Stimulated activated CD4-positive, alpha-beta T cell treated with anti-CD3 and anti-CD28 coated beads, Interleukin-1b, Interleukin-23, amount 100 ng/mL, for 48 hours (primary cell): ENCODE measurements around the gene RPL22.

ENCODE experiments used
- DNase-seq: peaks from one replicate; pipeline ENCODE4 v3.0.0-alpha.2; 2020

Gene RPL22

GRCh38 chr1:6170742-6171201, 28.6 kb downstream of the RPL22 start:
- DNase-seq: no peak

- no peak for DNase-seq
Measured at GRCh38 chr1:6170116-6170741, 29.2 kb downstream of the RPL22 start.

- no peak for DNase-seq
Measured at GRCh38 chr1:6168947-6169586, 30.3 kb downstream of the RPL22 start.

- DNase-seq: no peak
Measured at GRCh38 chr1:6167391-6168303, 31.7 kb downstream of the RPL22 start.

- no peak for DNase-seq
Measured at GRCh38 chr1:6166655-6167390, 32.6 kb downstream of the RPL22 start.

GRCh38 chr1:6166221-6166620, 33.2 kb downstream of the RPL22 start:
- DNase-seq: no peak

- no peak for DNase-seq
Measured at GRCh38 chr1:6165441-6165985, 33.9 kb downstream of the RPL22 start.

GRCh38 chr1:6165027-6165426, 34.4 kb downstream of the RPL22 start:
- no peak for DNase-seq

- no peak for DNase-seq
Measured at GRCh38 chr1:6163973-6164617, 35.3 kb downstream of the RPL22 start.

GRCh38 chr1:6163191-6163972, 36.0 kb downstream of the RPL22 start:
- no peak for DNase-seq

GRCh38 chr1:6162773-6163172, 36.6 kb downstream of the RPL22 start:
- DNase-seq: no peak

- no peak for DNase-seq
Measured at GRCh38 chr1:6162341-6162740, 37.1 kb downstream of the RPL22 start.

GRCh38 chr1:6158181-6158580, 41.2 kb downstream of the RPL22 start:
- DNase-seq: no peak

GRCh38 chr1:6157528-6158174, 41.7 kb downstream of the RPL22 start:
- peak; percentile 72 for DNase-seq

- DNase-seq: no peak
Measured at GRCh38 chr1:6157132-6157527, 42.3 kb downstream of the RPL22 start.

GRCh38 chr1:6154525-6155319, 44.7 kb downstream of the RPL22 start:
- no peak for DNase-seq

- no peak for DNase-seq
Measured at GRCh38 chr1:6152882-6153281, 46.5 kb downstream of the RPL22 start.

- no peak for DNase-seq
Measured at GRCh38 chr1:6152181-6152580, 47.2 kb downstream of the RPL22 start.

GRCh38 chr1:6151291-6151822, 48.0 kb downstream of the RPL22 start:
- DNase-seq: no peak
